ENCODE results near the gene SP140L.
"Not testable (repeated sequence)": the region's sequence is repeated elsewhere in the genome, so short reads cannot be mapped to it uniquely, and the experiment has no call there.

- TF ChIP-seq CTCF (IDR thresholded peaks at IDR 0.05 in 8 of 11, conservative IDR thresholded peaks at IDR 0.05 in 3 of 11); POLR2AphosphoS5 (IDR thresholded peaks at IDR 0.05): not testable (repeated sequence)
These were observed 15.0 kb downstream of the SP140L start for GRCh38 chr2:230341936-230342528.
